ENCODE measurements around the gene MUC7. TPM values are rescaled to one million over a fixed set of nuclear protein-coding genes. Genes with fewer than 3 reads are reported as not detected.
"Not testable (repeated sequence)": the region's sequence is repeated elsewhere in the genome, so short reads cannot be mapped to it uniquely, and the experiment has no call there.

The MUC7 gene
- total RNA-seq, 4 donors from 2014 or later: not detected

DNA sequence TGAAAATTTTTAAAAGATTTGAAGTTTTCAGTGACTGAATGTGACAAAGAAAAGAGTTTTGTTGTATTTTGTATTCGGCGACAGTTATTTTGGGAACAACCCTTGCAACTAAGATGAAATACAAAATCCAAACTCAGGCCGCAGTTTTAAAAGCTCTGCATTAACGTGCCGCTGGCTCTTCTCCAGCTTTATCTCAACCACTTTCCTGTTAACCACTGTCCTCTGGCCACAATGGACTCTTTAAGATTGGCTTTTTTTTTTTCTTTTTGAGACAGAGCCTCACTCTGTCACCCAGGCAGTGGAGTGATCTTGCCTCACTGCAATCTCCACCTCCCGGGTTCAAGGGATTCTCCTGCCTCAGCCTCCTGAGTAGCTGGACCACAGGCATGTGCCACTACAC is 24.2 kb downstream of the MUC7 start:
- Histone ChIP-seq H3K27ac (no peak overlapping the region), H3K9me3 (no peaks in the 10 kb centered on the region), H3K36me3 (no peaks in the 10 kb centered on the region), H3K27me3 (peaks cover 0 to 2% of the 10 kb centered on the region in 2 donors), H3K4me1 (no peaks in the 10 kb centered on the region), H3K4me3 (no peak overlapping the region)
- WGBS, 2 donors: 42 to 55% methylated on average over 6 of the region's 6 CpGs
- DNase-seq (ENCODE audit: low spot score in 2 of 2): no peak
- TF ChIP-seq, protein P1, sequence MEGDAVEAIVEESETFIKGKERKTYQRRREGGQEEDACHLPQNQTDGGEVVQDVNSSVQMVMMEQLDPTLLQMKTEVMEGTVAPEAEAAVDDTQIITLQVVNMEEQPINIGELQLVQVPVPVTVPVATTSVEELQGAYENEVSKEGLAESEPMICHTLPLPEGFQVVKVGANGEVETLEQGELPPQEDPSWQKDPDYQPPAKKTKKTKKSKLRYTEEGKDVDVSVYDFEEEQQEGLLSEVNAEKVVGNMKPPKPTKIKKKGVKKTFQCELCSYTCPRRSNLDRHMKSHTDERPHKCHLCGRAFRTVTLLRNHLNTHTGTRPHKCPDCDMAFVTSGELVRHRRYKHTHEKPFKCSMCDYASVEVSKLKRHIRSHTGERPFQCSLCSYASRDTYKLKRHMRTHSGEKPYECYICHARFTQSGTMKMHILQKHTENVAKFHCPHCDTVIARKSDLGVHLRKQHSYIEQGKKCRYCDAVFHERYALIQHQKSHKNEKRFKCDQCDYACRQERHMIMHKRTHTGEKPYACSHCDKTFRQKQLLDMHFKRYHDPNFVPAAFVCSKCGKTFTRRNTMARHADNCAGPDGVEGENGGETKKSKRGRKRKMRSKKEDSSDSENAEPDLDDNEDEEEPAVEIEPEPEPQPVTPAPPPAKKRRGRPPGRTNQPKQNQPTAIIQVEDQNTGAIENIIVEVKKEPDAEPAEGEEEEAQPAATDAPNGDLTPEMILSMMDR (IDR thresholded peaks at IDR 0.05): no peak
- no peak for TF ChIP-seq POLR2A (IDR thresholded peaks at IDR 0.05)
- TF ChIP-seq EP300 (IDR thresholded peaks at IDR 0.05): no peak

DNA sequence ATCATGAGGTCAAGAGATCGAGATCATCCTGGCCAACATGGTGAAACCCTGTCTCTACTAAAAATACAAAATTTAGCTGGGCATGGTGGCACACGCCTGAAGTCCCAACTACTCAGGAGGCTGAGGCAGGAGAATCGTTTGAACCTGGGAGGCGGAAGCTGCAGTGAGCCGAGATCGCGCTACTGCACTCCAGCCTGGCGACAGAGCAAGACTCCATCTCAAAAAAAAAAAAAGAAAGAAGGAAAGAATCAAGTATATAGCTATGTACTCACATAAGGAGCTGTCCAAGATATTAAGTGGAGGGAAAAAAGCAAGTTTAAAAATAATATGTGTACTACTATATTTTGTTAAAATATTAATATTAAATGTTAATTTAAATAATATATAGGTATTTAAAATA is 29.8 kb downstream of the MUC7 start:
- H3K4me1 ChIP-seq; DNase-seq (ENCODE audit: low spot score in 2 of 2); H3K27me3 ChIP-seq; H3K9me3 ChIP-seq; H3K4me3 ChIP-seq; H3K27ac ChIP-seq; H3K36me3 ChIP-seq: not testable (repeated sequence)
- WGBS, 2 donors: 76 to 95% methylated on average over 8 of the region's 8 CpGs

DNA sequence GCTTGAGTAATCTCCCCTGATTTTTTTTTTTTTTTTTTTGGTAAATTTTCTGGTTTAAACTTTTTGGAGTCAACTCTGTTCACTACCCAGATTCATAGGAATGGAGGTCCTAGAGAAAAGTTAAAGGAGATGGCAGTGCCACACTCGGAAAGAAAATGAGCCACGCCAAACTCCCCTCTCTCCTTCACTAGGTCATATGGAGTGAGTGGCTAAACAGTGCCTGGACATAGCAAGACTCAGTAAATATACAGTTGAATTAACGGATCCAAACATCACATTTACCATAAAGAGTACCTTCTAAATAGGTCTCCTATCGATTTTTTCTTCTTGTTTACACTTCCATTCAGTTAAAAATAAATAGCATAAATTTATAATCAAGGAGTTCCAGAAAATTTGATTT is 32.7 kb downstream of the MUC7 start:
- Histone ChIP-seq H3K27ac (no peak overlapping the region), H3K4me1 (no peaks in the 10 kb centered on the region), H3K27me3 (no peaks in the 10 kb centered on the region), H3K9me3 (no peaks in the 10 kb centered on the region), H3K4me3 (no peak overlapping the region), H3K36me3 (no peaks in the 10 kb centered on the region)
- 47 to 55% methylated on average over 4 of the region's 4 CpGs for whole genome bisulfite sequencing, 2 donors
- DNase-seq (ENCODE audit: low spot score in 2 of 2): no peak
- no peak for TF ChIP-seq POLR2A (IDR thresholded peaks at IDR 0.05)
- TF ChIP-seq EP300 (IDR thresholded peaks at IDR 0.05): no peak
- TF ChIP-seq, protein P1 (IDR thresholded peaks at IDR 0.05): no peak

DNA sequence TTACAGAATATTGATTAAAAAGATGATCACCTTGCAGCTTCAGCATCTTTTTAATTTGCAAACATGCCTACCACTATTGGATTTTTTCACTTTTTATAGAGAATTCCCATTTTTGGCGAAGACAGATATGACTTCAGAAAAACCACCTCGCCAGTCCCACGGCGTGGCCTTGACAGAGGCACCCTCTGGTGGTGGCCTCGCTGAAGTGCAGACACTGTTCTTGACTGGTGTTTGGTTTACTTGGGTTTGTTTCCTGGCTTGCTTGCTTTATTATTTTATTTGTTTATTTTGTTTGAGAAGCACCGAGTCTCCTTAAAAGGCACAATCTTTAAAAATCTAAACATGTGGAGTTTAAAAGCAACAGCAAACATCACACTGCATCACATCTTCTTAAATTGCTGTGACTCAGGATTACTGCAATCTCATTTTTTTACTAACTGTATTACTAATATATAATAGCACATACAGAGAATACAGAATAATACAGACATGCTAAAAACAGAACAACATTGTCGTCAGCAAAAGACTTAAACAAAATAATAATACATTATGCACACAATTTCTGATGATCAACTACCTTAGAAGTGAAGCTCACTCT is 33.3 kb downstream of the MUC7 start:
- Histone ChIP-seq H3K4me1 (no peaks in the 10 kb centered on the region), H3K9me3 (no peaks in the 10 kb centered on the region), H3K27me3 (no peaks in the 10 kb centered on the region), H3K4me3 (no peak overlapping the region), H3K27ac (no peak overlapping the region), H3K36me3 (no peaks in the 10 kb centered on the region)
- 3 to 4% methylated on average over 7 of the region's 7 CpGs for WGBS, 2 donors
- TF ChIP-seq, protein P1 (IDR thresholded peaks at IDR 0.05): peak; percentile 46 to 83 (median 80)
- no peak for TF ChIP-seq POLR2A (IDR thresholded peaks at IDR 0.05)
- DNase-seq (ENCODE audit: low spot score in 2 of 2): peak; percentile 20 to 51

DNA sequence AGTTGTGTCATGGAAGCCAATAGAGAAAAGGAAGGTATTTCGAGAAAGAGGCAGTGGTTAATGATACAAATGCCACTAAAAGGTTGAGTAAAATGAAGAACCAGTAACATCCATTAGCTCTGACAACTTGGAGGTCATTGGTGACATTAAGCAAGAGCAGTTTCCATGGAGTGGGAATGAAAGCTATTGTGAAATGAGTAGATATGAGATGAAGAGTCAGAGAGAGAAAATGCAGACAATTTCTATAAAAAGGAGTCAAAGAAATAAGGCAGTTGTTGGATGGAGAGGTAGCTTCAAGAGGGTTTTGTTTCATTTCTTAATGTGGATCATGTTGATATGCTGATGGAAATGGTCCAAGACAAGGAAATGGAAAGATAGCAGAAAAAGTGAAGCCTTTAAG is 36.8 kb downstream of the MUC7 start:
- no peak overlapping the region for H3K4me3 ChIP-seq
- H3K27ac ChIP-seq: no peak overlapping the region
- WGBS, 2 donors: 59 to 74% methylated on average over 1 of the region's 1 CpG
- no peaks in the 10 kb centered on the region for H3K36me3 ChIP-seq
- no peaks in the 10 kb centered on the region for H3K4me1 ChIP-seq
- no peaks in the 10 kb centered on the region for H3K27me3 ChIP-seq
- no peak for DNase-seq (ENCODE audit: low spot score in 2 of 2)
- TF ChIP-seq, protein P1 (IDR thresholded peaks at IDR 0.05): no peak
- TF ChIP-seq EP300 (IDR thresholded peaks at IDR 0.05) (no peak), POLR2A (IDR thresholded peaks at IDR 0.05) (no peak)
- no peaks in the 10 kb centered on the region for H3K9me3 ChIP-seq

DNA sequence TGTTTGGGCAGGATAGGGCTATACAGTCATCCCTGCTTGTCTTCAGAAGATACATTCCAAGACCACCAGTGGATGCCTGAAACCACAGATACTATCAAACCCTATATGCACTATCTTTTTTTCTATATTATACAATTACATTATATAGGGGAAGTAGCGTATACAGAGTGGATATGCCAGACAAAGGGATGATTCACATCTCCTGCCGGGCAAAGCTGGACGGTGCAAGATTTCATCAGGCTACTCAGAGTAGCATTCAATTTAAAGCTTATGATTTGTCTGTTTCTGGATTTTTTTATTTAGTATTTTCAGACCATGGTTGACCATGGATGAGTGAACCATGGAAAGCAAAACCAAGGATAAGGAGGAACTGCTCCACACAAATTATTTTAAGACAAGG is 39.4 kb downstream of the MUC7 start:
- Histone ChIP-seq H3K4me3 (no peak overlapping the region), H3K4me1 (no peaks in the 10 kb centered on the region), H3K36me3 (no peaks in the 10 kb centered on the region), H3K27ac (no peak overlapping the region), H3K9me3 (no peaks in the 10 kb centered on the region), H3K27me3 (no peaks in the 10 kb centered on the region)
- WGBS, 2 donors: 75 to 84% methylated on average over 3 of the region's 3 CpGs
- TF ChIP-seq EP300 (IDR thresholded peaks at IDR 0.05) (no peak), POLR2A (IDR thresholded peaks at IDR 0.05) (no peak)
- TF ChIP-seq, protein P1 (IDR thresholded peaks at IDR 0.05): no peak
- no peak for DNase-seq (ENCODE audit: low spot score in 2 of 2)
